Naive thymus-derived CD8-positive, alpha-beta T cell (primary cell): ENCODE results near the gene C18orf63. TPM values are rescaled to one million over a fixed set of nuclear protein-coding genes. Genes with fewer than 3 reads are reported as not detected.
"Not testable (repeated sequence)": the region's sequence is repeated elsewhere in the genome, so short reads cannot be mapped to it uniquely, and the experiment has no call there.

Experiments
- ATAC-seq, 2 donors: fragments of 150-1000 bp; cut with Tn5 transposase in 1 of 2; sonication (Bioruptor Pico), chemical (Tn5 transposase) in 1 of 2; 1 replicate in 1 of 2; 2 replicates in 1 of 2; pipeline ENCODE4 v1.10.0; 2021; ENCODE audit warnings: mild to moderate bottlenecking in 2 of 2, moderate library complexity in 2 of 2
- POLR2A ChIA-PET: fragments of 350-600 bp; sonication (Branson Sonifier 250); formaldehyde crosslinking; loops from one replicate; lab custom pipeline; 2021; ENCODE audit warnings: antibody characterized with exemption; lab: Charles Lee
- DNase-seq, 10 donors: peaks; one replicate each; pipeline versions ENCODE4 v3.0.0 to v3.0.0-alpha.2; 2020 to 2022
- H3K27ac Mint-ChIP-seq, 10 donors: one replicate each; pipeline ENCODE4 v1.8.0; 2020 to 2022; ENCODE audit warnings: mild to moderate bottlenecking in 10 of 10, mixed read lengths in 10 of 10, moderate library complexity in 4 of 10, inconsistent platforms in 1 of 10
- H3K27me3 Mint-ChIP-seq, 5 donors: one replicate each; pipeline ENCODE4 v1.8.0; 2021 to 2022; ENCODE audit warnings: mixed read lengths in 5 of 5
- H3K36me3 Mint-ChIP-seq, 3 donors: one replicate each; pipeline ENCODE4 v1.8.0; 2020 to 2022; ENCODE audit warnings: mixed read lengths in 3 of 3, mild to moderate bottlenecking in 2 of 3, inconsistent platforms in 1 of 3
- H3K4me1 Mint-ChIP-seq, 4 donors: one replicate each; pipeline ENCODE4 v1.8.0; 2021 to 2022; ENCODE audit warnings: mixed read lengths in 4 of 4
- H3K4me3 Mint-ChIP-seq, 10 donors: one replicate each; pipeline ENCODE4 v1.8.0; 2020 to 2022; ENCODE audit warnings: mild to moderate bottlenecking in 10 of 10, mixed read lengths in 10 of 10, moderate library complexity in 6 of 10, inconsistent platforms in 1 of 10
- H3K9me3 Mint-ChIP-seq, 9 donors: one replicate each; pipeline ENCODE4 v1.8.0; 2020 to 2022; ENCODE audit warnings: mixed read lengths in 9 of 9, mild to moderate bottlenecking in 3 of 9, inconsistent platforms in 1 of 9, moderate library complexity in 1 of 9
- polyA plus RNA-seq, 3 donors: library from polyadenylated mRNA; unstranded; fragments of 300-500 nt; fragmentation: Illumina TruSeq; gene quantifications; one replicate each; pipeline ENCODE4 v1.2.3, GENCODE V29; 2021
- total RNA-seq, 8 experiments: library from RNA in 2 of 8; stranded (reverse) in 2 of 8; gene quantifications; one replicate each; pipeline ENCODE4 v1.2.3 and lab custom pipeline; 2021 to 2026

Gene C18orf63
- total and polyA plus RNA-seq, 5 experiments from 2014 or later = not detected

GRCh38 chr18:74281011-74281979 is 34.3 kb upstream of the C18orf63 start:
- H3K27me3 Mint-ChIP-seq = no peaks in the 10 kb centered on the region
- peak overlapping the region in 3 of 10 donors; percentile 5 to 22 (median 8) for H3K4me3 Mint-ChIP-seq
- ATAC-seq = no peak
- POLR2A ChIA-PET = no interaction called here
- H3K9me3 Mint-ChIP-seq = no peaks in the 10 kb centered on the region
- H3K27ac Mint-ChIP-seq = peak overlapping the region in 6 of 10 donors; percentile 7 to 78 (median 52)
- H3K36me3 Mint-ChIP-seq = peaks cover 0 to 13% (median 11%) of the 10 kb centered on the region in 3 donors
- peaks cover 26 to 42% (median 36%) of the 10 kb centered on the region in 4 donors for H3K4me1 Mint-ChIP-seq
- no peak for DNase-seq

DNA sequence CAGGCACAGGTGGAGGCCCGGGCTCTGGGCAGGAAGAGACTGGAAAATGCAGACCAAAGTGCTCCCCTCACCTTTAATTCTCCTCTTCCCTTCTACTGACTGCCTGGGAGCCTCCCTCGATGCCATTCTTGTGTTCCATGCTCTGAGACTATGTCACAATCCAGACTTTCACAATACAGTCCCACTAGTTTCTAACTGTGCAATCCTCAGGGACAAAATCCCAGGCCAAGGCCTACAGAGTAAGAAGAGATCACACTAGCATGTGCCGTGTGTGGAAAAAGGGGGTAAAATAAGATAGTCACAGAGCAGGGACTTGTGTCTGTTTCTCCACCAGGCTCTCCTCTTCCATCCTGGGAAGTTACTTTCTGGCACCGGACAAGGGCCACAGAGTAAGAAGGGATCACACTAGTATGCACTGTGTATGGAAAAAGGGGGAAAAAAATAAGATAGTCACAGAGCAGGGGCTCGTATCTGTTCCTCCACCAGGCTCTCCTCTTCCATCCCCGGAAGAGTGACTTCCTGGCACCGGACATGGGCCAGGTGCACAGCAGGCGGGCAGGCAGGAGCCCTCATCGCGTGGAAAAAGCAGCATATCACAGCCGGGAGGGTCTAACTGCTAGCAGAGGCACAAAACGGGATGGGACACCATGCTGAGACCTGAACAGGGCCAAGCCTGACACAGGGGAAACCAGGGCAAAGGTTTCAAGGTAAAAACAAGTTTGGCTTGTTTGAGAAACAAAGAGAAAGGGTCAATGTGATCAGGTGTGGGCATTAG is 33.5 kb upstream of the C18orf63 start:
- POLR2A ChIA-PET = no interaction called here
- H3K36me3 Mint-ChIP-seq = peaks cover 0 to 13% (median 8%) of the 10 kb centered on the region in 3 donors
- DNase-seq (no peak), ATAC-seq (no peak)
- peak overlapping the region in 7 of 10 donors; percentile 1 to 51 (median 40) for H3K4me3 Mint-ChIP-seq
- no peaks in the 10 kb centered on the region for H3K9me3 Mint-ChIP-seq
- H3K4me1 Mint-ChIP-seq = peaks cover 32 to 40% (median 35%) of the 10 kb centered on the region in 4 donors
- peak overlapping the region; percentile 5 to 83 (median 42) for H3K27ac Mint-ChIP-seq
- no peaks in the 10 kb centered on the region for H3K27me3 Mint-ChIP-seq

GRCh38 chr18:74282755-74283554 is 32.7 kb upstream of the C18orf63 start:
- Mint-ChIP-seq H3K36me3 (peaks cover 0 to 7% (median 2%) of the 10 kb centered on the region in 3 donors), H3K27ac (peak overlapping the region in 7 of 10 donors; percentile 5 to 83 (median 68)), H3K9me3 (no peaks in the 10 kb centered on the region), H3K27me3 (no peaks in the 10 kb centered on the region), H3K4me1 (peaks cover 30 to 48% (median 43%) of the 10 kb centered on the region in 4 donors), H3K4me3 (peak overlapping the region in 6 of 10 donors; percentile 1 to 51 (median 38))
- POLR2A ChIA-PET = no interaction called here
- no peak for DNase-seq
- ATAC-seq = no peak

DNA sequence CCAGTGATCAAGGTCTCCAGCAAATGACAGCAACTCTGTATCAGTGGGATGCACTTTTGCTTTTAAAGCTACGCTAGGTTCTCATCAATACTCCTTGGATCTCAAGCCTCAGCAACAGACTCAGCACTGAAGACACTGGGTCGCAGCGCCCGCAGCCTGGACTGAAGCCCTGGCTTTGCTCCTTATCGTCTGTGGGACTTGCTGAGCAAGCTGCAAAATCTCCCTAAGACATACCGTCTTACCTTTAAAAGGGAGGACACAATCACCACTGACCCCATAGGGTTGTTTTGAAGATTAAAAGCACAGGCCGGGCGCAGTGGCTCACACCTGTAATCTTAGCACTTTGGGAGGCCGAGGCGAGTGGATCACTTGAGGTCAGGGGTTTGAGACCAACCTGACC is 32.0 kb upstream of the C18orf63 start:
- ATAC-seq (no peak), DNase-seq (no peak)
- H3K27me3 Mint-ChIP-seq = no peaks in the 10 kb centered on the region
- H3K36me3 Mint-ChIP-seq = peaks cover 0 to 4% (median 0%) of the 10 kb centered on the region in 3 donors
- H3K9me3 Mint-ChIP-seq = no peaks in the 10 kb centered on the region
- peaks cover 30 to 54% (median 49%) of the 10 kb centered on the region in 4 donors for H3K4me1 Mint-ChIP-seq
- POLR2A ChIA-PET = no interaction called here
- H3K4me3 Mint-ChIP-seq = no peak overlapping the region
- peak overlapping the region in 3 of 10 donors; percentile 4 to 62 (median 14) for H3K27ac Mint-ChIP-seq

DNA sequence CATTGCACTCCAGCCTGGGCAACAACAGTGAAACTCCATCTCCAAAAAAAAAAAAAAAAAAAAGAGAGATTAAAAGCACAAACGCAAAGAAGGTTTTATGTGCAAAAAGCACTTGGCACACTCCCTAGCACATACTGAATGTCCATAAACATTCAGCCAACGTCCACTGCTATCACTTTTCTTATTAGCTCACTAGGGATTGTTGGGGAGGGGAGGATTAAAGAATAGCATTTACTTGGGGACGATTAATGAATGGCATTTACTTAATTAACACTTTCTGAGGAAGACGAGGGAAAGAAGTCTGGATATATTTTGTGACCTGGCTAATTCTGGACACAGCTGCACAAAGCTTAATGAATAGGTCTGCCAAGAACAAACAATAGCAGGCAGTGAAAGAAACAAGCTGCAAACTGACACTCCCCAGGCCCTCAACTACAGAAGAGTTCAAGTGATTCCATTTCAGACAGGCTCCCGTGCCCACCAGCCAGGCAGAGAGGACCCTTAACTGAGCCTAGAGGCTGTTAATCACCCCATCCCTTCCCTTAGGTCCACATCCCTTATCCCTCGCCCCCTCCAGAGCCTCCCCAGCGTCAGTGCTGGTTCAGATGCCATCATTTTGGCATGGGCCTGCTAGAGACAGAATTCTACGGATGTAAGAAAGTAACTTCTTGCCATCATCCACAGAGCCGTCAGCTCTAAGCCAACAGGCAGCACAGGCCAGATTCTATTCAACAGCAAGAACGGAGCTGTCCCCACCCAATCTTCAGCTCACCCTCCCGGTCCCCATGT is 31.3 kb upstream of the C18orf63 start:
- Mint-ChIP-seq H3K27ac (peak overlapping the region in 2 of 10 donors; percentile 13 to 29), H3K4me3 (no peak overlapping the region), H3K4me1 (peaks cover 30 to 57% (median 53%) of the 10 kb centered on the region in 4 donors), H3K9me3 (no peaks in the 10 kb centered on the region), H3K27me3 (no peaks in the 10 kb centered on the region), H3K36me3 (peaks cover 0 to 4% (median 0%) of the 10 kb centered on the region in 3 donors)
- no peak for DNase-seq
- POLR2A ChIA-PET = no interaction called here
- no peak for ATAC-seq

GRCh38 chr18:74284980-74285355 is 30.7 kb upstream of the C18orf63 start:
- Mint-ChIP-seq H3K4me3 (no peak overlapping the region), H3K36me3 (peaks cover 0 to 4% (median 0%) of the 10 kb centered on the region in 3 donors), H3K27ac (peak overlapping the region in 1 of 10 donors; percentile 13), H3K9me3 (no peaks in the 10 kb centered on the region), H3K27me3 (no peaks in the 10 kb centered on the region), H3K4me1 (peaks cover 30 to 57% (median 55%) of the 10 kb centered on the region in 4 donors)
- DNase-seq = no peak
- ATAC-seq = no peak
- POLR2A ChIA-PET = no interaction called here

GRCh38 chr18:74285583-74285982 is 30.1 kb upstream of the C18orf63 start:
- DNase-seq, POLR2A ChIA-PET, H3K36me3 Mint-ChIP-seq, ATAC-seq, H3K27me3 Mint-ChIP-seq, H3K4me3 Mint-ChIP-seq, H3K9me3 Mint-ChIP-seq, H3K27ac Mint-ChIP-seq: not testable (repeated sequence)
- peaks cover 30 to 62% (median 57%) of the 10 kb centered on the region in 4 donors for H3K4me1 Mint-ChIP-seq

DNA sequence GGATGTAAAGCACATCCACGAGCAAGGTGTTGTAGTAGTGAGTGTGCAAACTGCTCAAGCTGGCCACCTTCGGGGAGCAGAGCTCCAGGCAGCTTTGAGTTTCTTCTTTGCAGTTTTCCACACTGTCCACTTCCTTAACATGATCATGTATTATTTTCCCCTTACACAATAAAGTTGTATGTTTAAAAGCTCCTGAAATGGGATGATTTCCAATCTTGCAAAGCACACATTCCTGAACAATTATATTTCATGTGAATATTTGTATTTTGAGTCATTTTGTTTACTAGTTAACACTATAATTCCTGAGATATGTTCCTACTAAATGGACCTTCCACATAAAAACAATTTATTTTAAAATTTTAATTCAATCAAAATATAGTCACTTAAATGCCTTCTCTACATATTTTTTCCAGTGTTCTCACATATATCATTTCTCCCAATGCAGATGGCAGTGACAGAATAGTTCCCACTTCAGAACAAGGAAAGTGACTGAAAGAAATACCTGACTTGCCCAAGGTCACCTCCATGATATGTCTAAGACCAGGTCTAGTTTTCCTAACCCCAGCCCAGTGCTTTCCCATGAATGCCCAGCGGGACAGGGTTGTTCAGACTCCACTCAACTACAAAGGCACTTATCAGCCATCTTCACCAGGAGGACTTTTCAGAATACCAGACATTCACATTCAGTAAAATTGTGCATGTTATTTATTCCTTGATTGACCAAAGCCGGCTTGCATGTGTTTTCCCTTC is 29.4 kb upstream of the C18orf63 start:
- ATAC-seq (no peak), DNase-seq (no peak)
- Mint-ChIP-seq H3K27me3 (no peaks in the 10 kb centered on the region), H3K4me1 (peaks cover 24 to 61% (median 53%) of the 10 kb centered on the region in 4 donors), H3K9me3 (no peaks in the 10 kb centered on the region), H3K27ac (peak overlapping the region in 2 of 10 donors; percentile 13 to 46), H3K4me3 (no peak overlapping the region), H3K36me3 (no peaks in the 10 kb centered on the region)
- POLR2A ChIA-PET = no interaction called here

DNA sequence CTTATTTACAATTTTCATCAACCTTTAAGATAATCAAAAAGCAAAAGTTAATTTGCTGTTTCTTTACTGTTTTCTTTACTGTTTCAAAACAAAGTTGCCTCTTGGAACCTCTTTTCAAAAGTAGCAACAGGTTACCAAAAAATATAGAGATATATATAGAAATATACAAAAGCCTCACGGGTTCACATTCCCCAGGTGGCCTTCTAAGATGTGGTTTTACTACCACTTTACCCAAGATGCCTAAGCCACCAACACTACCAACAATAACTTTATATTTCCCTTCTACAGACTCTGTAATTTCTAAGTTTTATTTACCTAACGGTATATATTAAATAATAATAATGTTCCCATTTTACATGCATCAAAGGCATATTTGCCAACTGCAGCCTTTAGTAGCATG is 28.8 kb upstream of the C18orf63 start:
- peaks cover 23 to 59% (median 51%) of the 10 kb centered on the region in 4 donors for H3K4me1 Mint-ChIP-seq
- ATAC-seq = no peak
- no peak for DNase-seq
- POLR2A ChIA-PET = no interaction called here
- H3K27me3 Mint-ChIP-seq = no peaks in the 10 kb centered on the region
- no peaks in the 10 kb centered on the region for H3K9me3 Mint-ChIP-seq
- H3K27ac Mint-ChIP-seq = peak overlapping the region in 2 of 10 donors; percentile 13 to 46
- peaks cover 0 to 4% (median 0%) of the 10 kb centered on the region in 3 donors for H3K36me3 Mint-ChIP-seq
- H3K4me3 Mint-ChIP-seq = no peak overlapping the region

GRCh38 chr18:74288041-74288440 is 27.6 kb upstream of the C18orf63 start:
- Mint-ChIP-seq H3K27ac (peak overlapping the region in 1 of 10 donors; percentile 77), H3K36me3 (peaks cover 0 to 4% (median 2%) of the 10 kb centered on the region in 3 donors), H3K9me3 (peaks cover 0 to 3% (median 0%) of the 10 kb centered on the region in 9 donors), H3K27me3 (no peaks in the 10 kb centered on the region), H3K4me1 (peaks cover 13 to 55% (median 46%) of the 10 kb centered on the region in 4 donors), H3K4me3 (no peak overlapping the region)
- POLR2A ChIA-PET = interaction anchor here (0.6 kb wide), 1 partner anchor 133 kb away, joined by 7 read pairs; no protein-coding TSS in a partner anchor
- DNase-seq (no peak), ATAC-seq (no peak)

- DNase-seq = no peak
- peaks cover 0 to 3% (median 0%) of the 10 kb centered on the region in 9 donors for H3K9me3 Mint-ChIP-seq
- ATAC-seq = no peak
- H3K4me3 Mint-ChIP-seq = peak overlapping the region in 1 of 10 donors; percentile 3
- H3K36me3 Mint-ChIP-seq = peaks cover 0 to 4% (median 2%) of the 10 kb centered on the region in 3 donors
- no peaks in the 10 kb centered on the region for H3K27me3 Mint-ChIP-seq
- no peak overlapping the region for H3K27ac Mint-ChIP-seq
- POLR2A ChIA-PET = no interaction called here
- peaks cover 12 to 48% (median 41%) of the 10 kb centered on the region in 4 donors for H3K4me1 Mint-ChIP-seq
Measured at GRCh38 chr18:74288730-74289129, 26.9 kb upstream of the C18orf63 start.
